GM21619 (cell line): ENCODE results near the gene ZNF346.
A peak's percentile ranks its signal among the peaks of the same experiment; 100 is the strongest.
"Not testable (repeated sequence)": the region's sequence is repeated elsewhere in the genome, so short reads cannot be mapped to it uniquely, and the experiment has no call there.

Experiments used
- ATAC-seq: cut with Tn5 transposase; IDR thresholded peaks from one replicate; pipeline ENCODE4 v1.9.1; 2021; ENCODE audit not compliant: unreplicated experiment

Gene ZNF346

GRCh38 chr5:177008716-177009115 is 13.8 kb upstream of the ZNF346 start:
- no peak for ATAC-seq

- no peak for ATAC-seq
Observed at GRCh38 chr5:177010153-177010552, 12.3 kb upstream of the ZNF346 start.

- no peak for ATAC-seq
Observed at GRCh38 chr5:177015156-177015555, 7.3 kb upstream of the ZNF346 start.

GRCh38 chr5:177018341-177018740 is 4.2 kb upstream of the ZNF346 start:
- ATAC-seq: no peak

- ATAC-seq: no peak
Observed at GRCh38 chr5:177020033-177020432, 2.5 kb upstream of the ZNF346 start.

- peak; percentile 20 for ATAC-seq
Observed at GRCh38 chr5:177023303-177023664, 788 bp downstream of the ZNF346 start.

GRCh38 chr5:177024559-177024958 is 2.1 kb downstream of the ZNF346 start:
- no peak for ATAC-seq

GRCh38 chr5:177025101-177025601 is 2.7 kb downstream of the ZNF346 start:
- no peak for ATAC-seq

- no peak for ATAC-seq
Observed at GRCh38 chr5:177027665-177028064, 5.2 kb downstream of the ZNF346 start.

GRCh38 chr5:177029498-177029897 is 7.0 kb downstream of the ZNF346 start:
- no peak for ATAC-seq

- no peak for ATAC-seq
Observed at GRCh38 chr5:177035976-177036375, 13.5 kb downstream of the ZNF346 start.

- no peak for ATAC-seq
Observed at GRCh38 chr5:177036443-177036842, 13.9 kb downstream of the ZNF346 start.

GRCh38 chr5:177036921-177037320 is 14.4 kb downstream of the ZNF346 start:
- ATAC-seq: no peak

GRCh38 chr5:177040814-177041420 is 18.4 kb downstream of the ZNF346 start:
- ATAC-seq: no peak

GRCh38 chr5:177041936-177042335 is 19.4 kb downstream of the ZNF346 start:
- no peak for ATAC-seq

- ATAC-seq: no peak
Observed at GRCh38 chr5:177043114-177043513, 20.6 kb downstream of the ZNF346 start.

GRCh38 chr5:177043958-177044357 is 21.5 kb downstream of the ZNF346 start:
- no peak for ATAC-seq

GRCh38 chr5:177044641-177045040 is 22.1 kb downstream of the ZNF346 start:
- no peak for ATAC-seq

- no peak for ATAC-seq
Observed at GRCh38 chr5:177045631-177046030, 23.1 kb downstream of the ZNF346 start.

GRCh38 chr5:177048531-177048930 is 26.0 kb downstream of the ZNF346 start:
- not testable (repeated sequence) for ATAC-seq

- ATAC-seq: no peak
Observed at GRCh38 chr5:177049285-177049684, 26.8 kb downstream of the ZNF346 start.

- no peak for ATAC-seq
Observed at GRCh38 chr5:177064500-177065277, 42.2 kb downstream of the ZNF346 start.
